22Rv1 (cell line): ENCODE data around the gene LRRC61.

ENCODE experiments used
- CTCF ChIP-seq: fragments of 450-650 bp; IDR thresholded peaks from 2 replicates; pipeline ENCODE4 v1.5.1; 2017; ENCODE audit warnings: mild to moderate bottlenecking
- ZFX ChIP-seq: fragments of 450-650 bp; IDR thresholded peaks from 2 replicates; pipeline ENCODE4 v1.6.1; 2017; ENCODE audit warnings: antibody characterized with exemption, borderline replicate concordance

GRCh38 chr7:150385302-150385723, 62.2 kb downstream of the LRRC61 start:
- TF ChIP-seq CTCF: no peak
- TF ChIP-seq ZFX: no peak
